CD4-positive, alpha-beta memory T cell (primary cell): Measurements from ENCODE around the gene ZKSCAN5. TPM values are rescaled to one million over a fixed set of nuclear protein-coding genes. Genes with fewer than 3 reads are reported as not detected.
"Not testable (repeated sequence)": the region's sequence is repeated elsewhere in the genome, so short reads cannot be mapped to it uniquely, and the experiment has no call there.

Source experiments
- CTCF ChIA-PET: fragments of 350-600 bp; sonication (Branson Sonifier 250); formaldehyde crosslinking; loops from one replicate; lab custom pipeline; 2021; ENCODE audit warnings: inconsistent platforms; ENCODE audit not compliant: partially characterized antibody; lab: Charles Lee
- POLR2A ChIA-PET: fragments of 350-600 bp; sonication (Branson Sonifier 250); formaldehyde crosslinking; loops from one replicate; lab custom pipeline; 2021; ENCODE audit not compliant: partially characterized antibody; lab: Charles Lee
- DNase-seq, 5 donors: peaks; one replicate each; pipeline versions ENCODE4 v3.0.0 to v3.0.0-alpha.2; 2020 to 2022; ENCODE audit warnings: mixed read lengths in 1 of 5
- H3K27ac ChIP-seq: one replicate; pipeline ENCODE4 v1.7.0; 2013; ENCODE audit warnings: low read depth, low read length
- H3K27me3 ChIP-seq: 2 replicates; pipeline ENCODE4 v1.7.0; 2013; ENCODE audit warnings: mild to moderate bottlenecking, low read length, moderate library complexity; ENCODE audit not compliant: insufficient read depth
- H3K36me3 ChIP-seq: 2 replicates; pipeline ENCODE4 v1.7.0; 2013; ENCODE audit warnings: mild to moderate bottlenecking, low read length, moderate library complexity; ENCODE audit not compliant: insufficient read depth
- H3K4me1 ChIP-seq: 2 replicates; pipeline ENCODE4 v1.7.0; 2013; ENCODE audit warnings: mild to moderate bottlenecking, low read length, moderate library complexity; ENCODE audit not compliant: insufficient read depth
- H3K4me3 ChIP-seq, 2 donors: one replicate each; pipeline ENCODE4 v1.7.0; 2013; ENCODE audit warnings: low read length in 2 of 2, mild to moderate bottlenecking in 1 of 2
- H3K9me3 ChIP-seq, 2 donors: one replicate each; pipeline ENCODE4 v1.7.0; 2013; ENCODE audit warnings: low read length in 2 of 2, control low read depth in 1 of 2; ENCODE audit not compliant: control insufficient read depth in 1 of 2
- H3K27ac Mint-ChIP-seq, 7 donors: one replicate each; pipeline ENCODE4 v1.8.0; 2020 to 2021; ENCODE audit warnings: mixed read lengths in 7 of 7, mild to moderate bottlenecking in 6 of 7, inconsistent platforms in 3 of 7, moderate library complexity in 3 of 7
- H3K27me3 Mint-ChIP-seq, 2 donors: one replicate each; pipeline ENCODE4 v1.8.0; 2020 to 2021; ENCODE audit warnings: mixed read lengths in 2 of 2
- H3K36me3 Mint-ChIP-seq, 2 donors: one replicate each; pipeline ENCODE4 v1.8.0; 2020 to 2021; ENCODE audit warnings: mixed read lengths in 2 of 2, inconsistent platforms in 1 of 2, mild to moderate bottlenecking in 1 of 2
- H3K4me1 Mint-ChIP-seq, 4 donors: one replicate each; pipeline ENCODE4 v1.8.0; 2020 to 2021; ENCODE audit warnings: mixed read lengths in 4 of 4, mild to moderate bottlenecking in 1 of 4
- H3K4me3 Mint-ChIP-seq, 8 donors: one replicate each; pipeline ENCODE4 v1.8.0; 2020 to 2021; ENCODE audit warnings: mixed read lengths in 8 of 8, mild to moderate bottlenecking in 7 of 8, moderate library complexity in 6 of 8, inconsistent platforms in 3 of 8
- H3K9me3 Mint-ChIP-seq, 8 donors: one replicate each; pipeline ENCODE4 v1.8.0; 2020 to 2021; ENCODE audit warnings: mixed read lengths in 8 of 8, mild to moderate bottlenecking in 5 of 8, inconsistent platforms in 3 of 8, moderate library complexity in 1 of 8
- intact Hi-C: fragments of 100-400 bp; cut with micrococcal nuclease; formaldehyde crosslinking; loops from one replicate; pipeline ENCODE4 v1.15.1; 2023
- polyA plus RNA-seq, 2 donors: library from polyadenylated mRNA; unstranded; fragments of 300-500 nt; fragmentation: Illumina TruSeq; gene quantifications; one replicate each; pipeline ENCODE4 v1.2.3, GENCODE V29; 2021
- total RNA-seq, 2 experiments: library from RNA; stranded (reverse); gene quantifications; one replicate each; pipeline ENCODE4 v1.2.3, GENCODE V29; 2021

Gene ZKSCAN5
- total and polyA plus RNA-seq, 4 experiments from 2014 or later, result 2.5 to 9.3 (median 7.9) TPM

DNA sequence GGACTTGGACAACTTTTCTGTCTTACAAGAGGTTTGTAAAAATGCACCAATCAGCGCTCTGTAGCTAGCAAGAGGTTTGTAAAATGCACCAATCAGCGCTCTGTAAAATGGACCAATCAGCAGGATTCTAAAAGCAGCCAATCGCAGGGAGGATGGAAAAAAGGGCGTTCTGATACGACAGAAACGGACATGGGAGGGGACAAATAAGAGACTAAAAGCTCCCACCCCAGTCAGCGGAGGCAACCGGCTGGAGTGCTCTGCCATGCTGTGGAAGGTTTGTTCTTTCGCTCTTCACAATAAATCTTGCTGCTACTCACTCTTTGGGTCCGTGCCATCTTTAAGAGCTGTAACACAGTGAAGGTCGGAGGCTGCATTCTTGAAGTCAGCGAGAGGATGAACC is 3.2 kb upstream of the ZKSCAN5 start:
- POLR2A ChIA-PET, result interaction anchor here (0.6 to 3.7 kb wide), 7 partner anchors 28 to 906 kb away, joined by 3 to 61 read pairs (median 25); partner anchors contain the start of genes BUD31, FAM200A, PDAP1 and ZNF655
- peaks cover 35% of the 10 kb centered on the region for H3K4me1 ChIP-seq

DNA sequence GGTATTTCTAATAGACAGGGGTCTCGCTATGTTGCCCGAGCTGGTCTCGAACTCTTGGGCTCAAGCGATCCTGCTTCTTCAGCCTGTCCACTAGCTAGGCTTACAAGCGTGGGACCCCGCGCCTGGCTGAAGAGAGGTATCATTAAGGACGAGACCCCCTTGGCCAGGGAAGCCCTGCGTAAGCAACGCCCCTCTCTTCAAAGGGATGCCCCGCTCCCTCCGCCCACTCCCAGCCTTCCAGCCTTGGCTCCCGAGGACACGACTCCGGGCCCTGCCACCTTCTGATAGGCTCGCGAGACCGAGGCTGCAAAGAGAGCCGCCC is 220 bp upstream of the ZKSCAN5 start:
- H3K27me3 ChIP-seq, result no peaks in the 10 kb centered on the region
- DNase-seq, result no peak
- H3K36me3 ChIP-seq, result no peaks in the 10 kb centered on the region
- POLR2A ChIA-PET, result interaction anchor here (0.7 to 4.3 kb wide), 20 partner anchors 9 to 926 kb away, joined by 3 to 86 read pairs (median 6); partner anchors contain the start of genes AP4M1, ATP5MF, BUD31 and CPSF4
- Mint-ChIP-seq H3K9me3 (peaks cover 0 to 1% (median 0%) of the 10 kb centered on the region in 8 donors), H3K36me3 (peaks cover 0 to 20% of the 10 kb centered on the region in 2 donors), H3K4me1 (peaks cover 19 to 46% (median 31%) of the 10 kb centered on the region in 4 donors), H3K27ac (peak overlapping the region; percentile 89 to 100 (median 99)), H3K27me3 (no peaks in the 10 kb centered on the region), H3K4me3 (peak overlapping the region; percentile 93 to 100 (median 99))
- intact Hi-C loops, result loop anchor here (1.0 to 2.0 kb wide), 9 partner anchors 32 to 925 kb away; partner anchors contain the start of genes ARPC1B, ATP5MF, BUD31 and CPSF4
- H3K4me1 ChIP-seq, result peaks cover 24% of the 10 kb centered on the region
- peak overlapping the region; percentile 86 for H3K27ac ChIP-seq
- H3K4me3 ChIP-seq, result peak overlapping the region; percentile 94 to 95
- no peaks in the 10 kb centered on the region for H3K9me3 ChIP-seq
- CTCF ChIA-PET, result interaction anchor here (1.2 to 2.2 kb wide), 3 partner anchors 54 to 578 kb away, joined by 4 to 7 read pairs (median 5); partner anchors contain the start of gene ZNF655

More for the DNA sequence above, 3.2 kb upstream of the ZKSCAN5 start:
- H3K36me3 ChIP-seq, result peaks cover 10% of the 10 kb centered on the region
- Mint-ChIP-seq H3K4me1 (peaks cover 25 to 57% (median 38%) of the 10 kb centered on the region in 4 donors), H3K27ac (peak overlapping the region in 5 of 7 donors; percentile 13 to 100 (median 65)), H3K36me3 (peaks cover 11 to 36% of the 10 kb centered on the region in 2 donors), H3K4me3 (peak overlapping the region; percentile 98 to 100 (median 100))
- H3K4me3 ChIP-seq, H3K27me3 Mint-ChIP-seq, H3K27me3 ChIP-seq, H3K9me3 Mint-ChIP-seq, H3K27ac ChIP-seq, DNase-seq, intact Hi-C loops, H3K9me3 ChIP-seq: not testable (repeated sequence)
- CTCF ChIA-PET, result interaction anchor here (0.6 kb wide), 1 partner anchor 10 kb away, joined by 3 read pairs; no protein-coding TSS in a partner anchor

DNA sequence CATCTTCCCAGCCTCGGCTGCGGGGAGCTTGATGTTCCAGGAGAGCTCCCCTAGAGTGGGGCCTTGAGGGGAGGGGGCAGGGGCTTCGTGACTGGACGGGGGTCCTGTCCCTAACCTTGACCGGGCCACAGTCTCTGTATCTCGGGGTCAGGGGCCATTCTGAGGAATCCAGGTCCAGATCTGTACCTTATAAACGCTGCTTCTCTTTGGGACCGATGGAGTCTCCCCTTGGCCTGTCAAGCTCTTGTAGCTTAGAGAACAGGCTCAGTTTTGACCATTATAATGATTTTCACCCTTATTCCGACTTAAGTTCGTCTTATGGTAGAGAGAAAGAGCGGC is 831 bp downstream of the ZKSCAN5 start:
- H3K36me3 Mint-ChIP-seq, result peaks cover 0 to 11% of the 10 kb centered on the region in 2 donors
- H3K27ac Mint-ChIP-seq, result peak overlapping the region; percentile 89 to 100 (median 99)
- peak overlapping the region; percentile 93 to 100 (median 99) for H3K4me3 Mint-ChIP-seq
- Histone ChIP-seq H3K4me1 (peaks cover 24% of the 10 kb centered on the region), H3K9me3 (no peaks in the 10 kb centered on the region), H3K27me3 (no peaks in the 10 kb centered on the region), H3K27ac (peak overlapping the region; percentile 86), H3K4me3 (peak overlapping the region; percentile 94 to 95), H3K36me3 (no peaks in the 10 kb centered on the region)
- peaks cover 0 to 1% (median 0%) of the 10 kb centered on the region in 8 donors for H3K9me3 Mint-ChIP-seq
- no peaks in the 10 kb centered on the region for H3K27me3 Mint-ChIP-seq
- intact Hi-C loops, result loop anchor here (2.0 kb wide), 2 partner anchors 130 to 924 kb away; partner anchors contain the start of genes ARPC1B, MEPCE and ZCWPW1
- CTCF ChIA-PET, result interaction anchor here (1.2 kb wide), 1 partner anchor 140 kb away, joined by 4 read pairs; no protein-coding TSS in a partner anchor
- POLR2A ChIA-PET, result interaction anchor here (0.6 to 4.3 kb wide), 20 partner anchors 9 to 1203 kb away, joined by 3 to 86 read pairs (median 7); partner anchors contain the start of genes AP4M1, ATP5MF, BUD31 and CPSF4
- DNase-seq, result no peak
- H3K4me1 Mint-ChIP-seq, result peaks cover 17 to 37% (median 27%) of the 10 kb centered on the region in 4 donors

DNA sequence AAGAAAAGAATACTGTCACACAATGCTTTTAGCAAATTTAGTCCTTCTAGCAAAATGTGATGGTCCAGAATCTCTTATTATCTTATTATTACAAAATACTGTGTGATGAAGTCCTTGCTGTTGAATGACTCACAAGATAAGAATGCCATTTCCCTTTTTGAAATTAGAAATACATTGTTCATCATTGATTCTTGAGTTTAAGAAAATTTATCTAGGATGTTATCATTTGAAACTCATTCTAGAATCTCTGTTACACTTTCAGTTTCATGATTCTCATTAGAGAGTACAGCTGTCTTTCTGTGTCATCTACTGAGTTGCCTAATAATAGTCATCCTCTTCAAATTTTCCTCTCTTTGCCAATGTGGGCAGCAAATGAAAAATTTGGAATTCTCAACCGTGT is 9.6 kb downstream of the ZKSCAN5 start:
- Histone ChIP-seq H3K27ac (no peak overlapping the region), H3K27me3 (no peaks in the 10 kb centered on the region), H3K4me3 (no peak overlapping the region), H3K36me3 (no peaks in the 10 kb centered on the region), H3K4me1 (no peaks in the 10 kb centered on the region), H3K9me3 (no peaks in the 10 kb centered on the region)
- ChIA-PET POLR2A (interaction anchor here (1.0 to 2.1 kb wide), 2 partner anchors 9 to 25 kb away, joined by 3 to 6 read pairs; partner anchors contain the start of gene ZKSCAN5), CTCF (no interaction called here)
- H3K27me3 Mint-ChIP-seq, result no peaks in the 10 kb centered on the region
- no peak overlapping the region for H3K4me3 Mint-ChIP-seq
- intact Hi-C loops, result no loop called here
- H3K27ac Mint-ChIP-seq, result no peak overlapping the region
- H3K9me3 Mint-ChIP-seq, result no peaks in the 10 kb centered on the region
- DNase-seq, result no peak
- peaks cover 4 to 14% (median 12%) of the 10 kb centered on the region in 4 donors for H3K4me1 Mint-ChIP-seq
- peaks cover 20 to 36% of the 10 kb centered on the region in 2 donors for H3K36me3 Mint-ChIP-seq

DNA sequence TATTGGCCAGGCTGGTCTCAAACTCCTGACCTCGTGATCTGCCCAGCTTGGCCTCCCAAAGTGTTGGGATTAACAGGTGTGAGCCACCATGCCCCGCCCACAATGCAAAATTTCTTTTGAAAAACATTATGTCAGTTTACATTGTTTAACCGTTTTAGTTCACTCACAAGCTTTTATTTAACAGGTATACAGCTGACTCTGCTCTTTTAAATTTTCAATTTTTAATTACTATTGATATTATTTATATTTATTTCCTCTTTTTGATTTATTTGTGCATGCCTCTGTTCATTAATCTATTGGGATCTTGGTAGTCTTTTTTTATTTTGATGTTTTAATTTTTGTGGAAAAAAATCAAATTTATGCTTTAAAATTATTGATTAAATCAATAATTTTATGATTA is 16.9 kb downstream of the ZKSCAN5 start:
- intact Hi-C loops, result no loop called here
- peaks cover 0 to 4% (median 0%) of the 10 kb centered on the region in 4 donors for H3K4me1 Mint-ChIP-seq
- H3K36me3 ChIP-seq, result peaks cover 11% of the 10 kb centered on the region
- H3K36me3 Mint-ChIP-seq, result peaks cover 29 to 35% of the 10 kb centered on the region in 2 donors
- H3K27me3 ChIP-seq, result no peaks in the 10 kb centered on the region
- no peaks in the 10 kb centered on the region for H3K9me3 ChIP-seq
- H3K4me3 Mint-ChIP-seq, result no peak overlapping the region
- CTCF ChIA-PET, result no interaction called here
- H3K4me3 ChIP-seq, result no peak overlapping the region
- H3K27ac ChIP-seq, result no peak overlapping the region
- no peak overlapping the region for H3K27ac Mint-ChIP-seq
- no peaks in the 10 kb centered on the region for H3K27me3 Mint-ChIP-seq
- H3K4me1 ChIP-seq, result no peaks in the 10 kb centered on the region
- DNase-seq, result no peak
- POLR2A ChIA-PET, result no interaction called here
- H3K9me3 Mint-ChIP-seq, result no peaks in the 10 kb centered on the region

DNA sequence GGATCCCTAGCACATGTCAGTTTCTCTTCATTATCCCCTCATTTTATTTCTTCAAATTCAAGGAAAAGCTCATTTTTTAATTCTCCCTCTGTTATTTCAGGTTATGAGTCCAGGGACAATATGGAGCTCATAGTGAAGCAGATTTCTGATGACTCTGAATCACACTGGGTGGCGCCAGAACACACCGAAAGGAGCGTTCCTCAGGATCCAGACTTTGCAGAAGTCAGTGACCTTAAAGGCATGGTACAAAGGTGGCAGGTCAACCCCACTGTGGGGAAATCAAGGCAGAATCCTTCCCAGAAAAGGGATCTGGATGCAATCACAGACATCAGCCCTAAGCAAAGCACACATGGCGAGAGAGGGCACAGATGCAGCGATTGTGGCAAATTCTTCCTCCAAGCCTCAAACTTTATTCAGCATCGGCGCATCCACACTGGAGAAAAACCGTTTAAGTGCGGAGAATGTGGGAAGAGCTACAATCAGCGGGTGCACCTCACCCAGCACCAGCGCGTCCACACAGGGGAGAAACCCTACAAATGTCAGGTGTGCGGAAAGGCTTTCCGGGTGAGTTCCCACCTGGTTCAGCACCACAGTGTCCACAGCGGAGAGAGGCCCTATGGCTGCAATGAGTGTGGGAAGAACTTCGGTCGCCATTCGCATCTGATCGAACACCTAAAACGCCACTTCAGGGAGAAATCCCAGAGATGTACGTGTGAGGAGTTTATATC is 21.4 kb downstream of the ZKSCAN5 start:
- H3K4me3 ChIP-seq, result no peak overlapping the region
- H3K9me3 ChIP-seq, result peaks cover 0 to 4% of the 10 kb centered on the region in 2 donors
- intact Hi-C loops, result no loop called here
- DNase-seq, result peak in 1 of 5 donors; percentile 12
- H3K36me3 Mint-ChIP-seq, result peaks cover 49 to 56% of the 10 kb centered on the region in 2 donors
- H3K36me3 ChIP-seq, result peaks cover 11% of the 10 kb centered on the region
- H3K27ac Mint-ChIP-seq, result peak overlapping the region in 2 of 7 donors; percentile 56 to 61
- no peak overlapping the region for H3K27ac ChIP-seq
- H3K4me1 ChIP-seq, result no peaks in the 10 kb centered on the region
- H3K27me3 Mint-ChIP-seq, result no peaks in the 10 kb centered on the region
- no peaks in the 10 kb centered on the region for H3K27me3 ChIP-seq
- peaks cover 0 to 25% (median 13%) of the 10 kb centered on the region in 8 donors for H3K9me3 Mint-ChIP-seq
- POLR2A ChIA-PET, result interaction anchor here (0.8 kb wide), 1 partner anchor 26 kb away, joined by 4 read pairs; the partner anchor contains the start of gene FAM200A
- no peak overlapping the region for H3K4me3 Mint-ChIP-seq
- CTCF ChIA-PET, result interaction anchor here (0.8 to 1.5 kb wide), 6 partner anchors 8 to 395 kb away, joined by 3 to 4 read pairs (median 3); no protein-coding TSS in a partner anchor
- H3K4me1 Mint-ChIP-seq, result peaks cover 0 to 4% (median 0%) of the 10 kb centered on the region in 4 donors

DNA sequence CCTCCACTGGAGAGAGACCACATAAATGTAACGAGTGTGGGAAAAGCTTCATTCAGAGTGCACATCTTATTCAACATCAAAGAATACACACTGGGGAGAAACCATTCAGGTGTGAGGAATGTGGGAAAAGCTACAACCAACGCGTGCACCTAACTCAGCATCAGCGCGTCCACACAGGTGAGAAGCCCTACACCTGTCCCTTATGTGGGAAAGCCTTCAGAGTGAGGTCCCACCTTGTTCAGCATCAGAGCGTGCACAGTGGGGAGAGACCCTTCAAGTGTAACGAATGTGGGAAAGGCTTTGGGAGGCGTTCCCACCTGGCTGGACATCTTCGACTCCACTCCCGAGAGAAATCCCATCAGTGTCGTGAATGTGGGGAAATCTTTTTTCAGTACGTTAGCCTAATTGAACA is 26.9 kb downstream of the ZKSCAN5 start:
- POLR2A ChIA-PET, result interaction anchor here (1.5 kb wide), 1 partner anchor 28 kb away, joined by 3 read pairs; no protein-coding TSS in a partner anchor
- intact Hi-C loops, result no loop called here
- Mint-ChIP-seq H3K27me3 (no peaks in the 10 kb centered on the region), H3K9me3 (peaks cover 0 to 65% (median 45%) of the 10 kb centered on the region in 8 donors), H3K27ac (no peak overlapping the region), H3K4me3 (no peak overlapping the region), H3K4me1 (no peaks in the 10 kb centered on the region), H3K36me3 (peaks cover 51 to 68% of the 10 kb centered on the region in 2 donors)
- CTCF ChIA-PET, result no interaction called here
- H3K27ac ChIP-seq, result no peak overlapping the region
- H3K36me3 ChIP-seq, result peaks cover 11% of the 10 kb centered on the region
- DNase-seq, result no peak
- H3K9me3 ChIP-seq, result peaks cover 0 to 24% of the 10 kb centered on the region in 2 donors
- no peaks in the 10 kb centered on the region for H3K27me3 ChIP-seq
- no peaks in the 10 kb centered on the region for H3K4me1 ChIP-seq
- H3K4me3 ChIP-seq, result no peak overlapping the region
